Liver (tissue), 9 donors: ENCODE data around the gene EFCAB12. TPM values are rescaled to one million over a fixed set of nuclear protein-coding genes. Genes with fewer than 3 reads are reported as not detected.

Experiments
- DNase-seq: peaks from one replicate; pipeline ENCODE4 v3.0.0-alpha.2; 2017; ENCODE audit warnings: low spot score
- H3K27ac ChIP-seq, 2 donors: one replicate each; pipeline ENCODE4 v1.7.0; 2013; ENCODE audit warnings: inconsistent platforms in 2 of 2, low read length in 2 of 2, control low read depth in 1 of 2, low read depth in 1 of 2, mild to moderate bottlenecking in 1 of 2
- H3K27me3 ChIP-seq, 4 donors: one replicate each; pipeline versions ENCODE4 v1.6.1 to v1.7.0; 2013; ENCODE audit warnings: low read length in 3 of 4, inconsistent platforms in 1 of 4, mild to moderate bottlenecking in 1 of 4, moderate library complexity in 1 of 4; ENCODE audit not compliant: control insufficient read depth in 4 of 4, insufficient read depth in 4 of 4
- H3K36me3 ChIP-seq, 4 donors: one replicate each; pipeline versions ENCODE4 v1.6.1 to v1.7.0; 2013; ENCODE audit warnings: low read length in 3 of 4, mild to moderate bottlenecking in 3 of 4, low read depth in 1 of 4, moderate library complexity in 1 of 4; ENCODE audit not compliant: control insufficient read depth in 4 of 4, insufficient read depth in 3 of 4
- H3K4me1 ChIP-seq, 4 donors: one replicate each; pipeline versions ENCODE4 v1.6.1 to v1.7.0; 2013; ENCODE audit warnings: low read length in 3 of 4, mild to moderate bottlenecking in 3 of 4, moderate library complexity in 1 of 4; ENCODE audit not compliant: control insufficient read depth in 4 of 4, insufficient read depth in 4 of 4
- H3K4me3 ChIP-seq, 3 donors: one replicate each; pipeline versions ENCODE4 v1.6.1 to v1.7.0; 2013; ENCODE audit warnings: low read length in 3 of 3, control low read depth in 1 of 3, low read depth in 1 of 3, mild to moderate bottlenecking in 1 of 3
- H3K9ac ChIP-seq, 2 donors: one replicate each; pipeline ENCODE4 v1.7.0; 2013; ENCODE audit warnings: low read length in 2 of 2, mild to moderate bottlenecking in 2 of 2, moderate library complexity in 2 of 2, control low read depth in 1 of 2, low read depth in 1 of 2
- H3K9me3 ChIP-seq, 4 donors: one replicate each; pipeline versions ENCODE4 v1.6.1 to v1.7.0; 2013; ENCODE audit warnings: low read length in 3 of 4; ENCODE audit not compliant: control insufficient read depth in 4 of 4
- EGR1 ChIP-seq, 2 donors: IDR thresholded peaks; 2 replicates each; pipeline ENCODE4 v1.6.1; 2016 to 2018; ENCODE audit warnings: antibody characterized with exemption in 2 of 2, low read depth in 2 of 2
- FOXA1 ChIP-seq: IDR thresholded peaks from 2 replicates; pipeline ENCODE4 v1.6.1; 2016; ENCODE audit warnings: antibody characterized with exemption
- FOXA2 ChIP-seq: IDR thresholded peaks from 2 replicates; pipeline ENCODE4 v1.6.1; 2016; ENCODE audit warnings: antibody characterized with exemption
- GABPA ChIP-seq, 2 donors: IDR thresholded peaks in 1 of 2; conservative IDR thresholded peaks in 1 of 2; 2 replicates each; pipeline ENCODE4 v1.6.1; 2016; ENCODE audit warnings: antibody characterized with exemption in 2 of 2, mild to moderate bottlenecking in 1 of 2, moderate library complexity in 1 of 2
- HNF4G ChIP-seq: IDR thresholded peaks from 2 replicates; pipeline ENCODE4 v1.6.1; 2016; ENCODE audit warnings: antibody characterized with exemption
- JUND ChIP-seq, 2 donors: IDR thresholded peaks; 2 replicates each; pipeline ENCODE4 v1.6.1; 2016; ENCODE audit warnings: antibody characterized with exemption in 2 of 2
- NR2F2 ChIP-seq: IDR thresholded peaks from 2 replicates; pipeline ENCODE4 v1.6.1; 2016; ENCODE audit warnings: antibody characterized with exemption
- RAD21 ChIP-seq, 2 donors: IDR thresholded peaks; 2 replicates each; pipeline ENCODE4 v1.6.1; 2016; ENCODE audit warnings: antibody characterized with exemption in 2 of 2, mild to moderate bottlenecking in 2 of 2
- RXRA ChIP-seq, 2 donors: IDR thresholded peaks; 2 replicates each; pipeline ENCODE4 v1.6.1; 2017 to 2018; ENCODE audit warnings: antibody characterized with exemption in 2 of 2, mild to moderate bottlenecking in 1 of 2
- SP1 ChIP-seq: IDR thresholded peaks from 2 replicates; pipeline ENCODE4 v1.6.1; 2018; ENCODE audit warnings: antibody characterized with exemption, mild to moderate bottlenecking
- TAF1 ChIP-seq: conservative IDR thresholded peaks from 2 replicates; pipeline ENCODE4 v1.6.1; 2016; ENCODE audit warnings: antibody characterized with exemption, mild to moderate bottlenecking
- YY1 ChIP-seq: IDR thresholded peaks from 2 replicates; pipeline ENCODE4 v1.6.1; 2016; ENCODE audit warnings: antibody characterized with exemption, mild to moderate bottlenecking
- WGBS: extraction: QIAGEN DNeasy Blood & Tissue Kit; methylation state at CpG from one replicate; pipeline ENCODE4 v1.1.7; 2013; 5-methylcytosine and 5-hydroxymethylcytosine counted together
- polyA plus RNA-seq, 2 donors: library from polyadenylated mRNA; stranded (reverse) in 1 of 2; unstranded in 1 of 2; fragments of 200-250 nt in 1 of 2; fragments of >200 nt in 1 of 2; fragmentation: Nextera tagmentation in 1 of 2; extraction: Ambion mirVana in 1 of 2; gene quantifications; one replicate each; pipeline versions ENCODE4 v1.2.1 to v1.2.3, GENCODE V29; 2013 to 2015
- total RNA-seq, 2 donors: library from RNA; depleted of rRNA; stranded (reverse); fragments of >200 nt; gene quantifications; one replicate each; pipeline ENCODE4 v1.2.3, GENCODE V29; 2014
- TF ChIP-seq, protein P1 (sequence below): fragments of 150-350 bp; IDR thresholded peaks from 2 replicates; pipeline ENCODE4 v1.5.1; 2017; ENCODE audit warnings: improper control_type of control experiment, low read depth, low read length; ENCODE audit not compliant: missing input control
- TF ChIP-seq, protein P2 (sequence below): IDR thresholded peaks from 2 replicates; pipeline ENCODE4 v1.6.1; 2016; ENCODE audit warnings: antibody characterized with exemption
- TF ChIP-seq, protein P3 (sequence below): IDR thresholded peaks from 2 replicates; pipeline ENCODE4 v1.6.1; 2016; ENCODE audit warnings: antibody characterized with exemption, mild to moderate bottlenecking
- TF ChIP-seq, protein P4 (sequence below): IDR thresholded peaks from 2 replicates; pipeline ENCODE4 v1.6.1; 2016; ENCODE audit warnings: antibody characterized with exemption
- donor health status: healthy.
- donor health status: healthy.
- donor health status: healthy.
- donor health status: healthy.
- donor health status: healthy.

EFCAB12 gene
- total and polyA plus RNA-seq, 4 donors = 0.37 to 2.4 (median 0.65) TPM

DNA sequence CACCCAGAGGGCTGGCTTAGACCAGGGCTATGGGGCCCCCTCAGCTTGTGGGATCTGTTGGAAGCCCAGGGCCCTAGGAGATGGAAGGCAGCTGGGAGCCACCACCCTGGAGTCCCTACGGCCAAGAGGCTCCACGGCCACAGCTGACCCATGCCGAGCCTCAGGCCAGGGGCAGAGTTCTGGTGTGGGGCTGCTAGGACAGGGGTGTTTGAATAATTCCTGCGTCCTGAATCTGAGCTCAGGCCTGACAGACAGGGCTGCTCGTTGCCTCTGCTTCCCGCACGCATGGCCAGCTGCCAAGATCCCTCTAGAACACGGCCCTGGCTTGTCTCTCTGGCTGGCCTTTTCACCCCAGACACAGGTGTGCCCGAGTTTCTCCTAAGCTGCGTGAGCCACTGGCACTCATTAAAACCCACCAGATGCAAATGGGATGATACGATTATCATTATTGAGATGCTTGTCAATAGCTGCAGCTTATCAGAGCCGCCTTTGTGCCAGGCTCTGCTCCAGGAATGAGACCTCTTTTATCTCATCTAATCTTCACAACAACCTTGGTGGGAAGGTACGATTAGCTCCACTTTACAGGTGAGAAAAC is 70.2 kb downstream of the EFCAB12 start:
- DNase-seq = no peak
- TF ChIP-seq FOXA1 (no peak), JUND (IDR thresholded peaks at IDR 0.05) (no peak), SP1 (no peak), RAD21 (IDR thresholded peaks at IDR 0.05) (no peak), FOXA2 (no peak), GABPA (IDR thresholded peaks at IDR 0.05 in 1 of 2, conservative IDR thresholded peaks at IDR 0.05 in 1 of 2) (no peak), NR2F2 (no peak)
- TF ChIP-seq, protein P1, sequence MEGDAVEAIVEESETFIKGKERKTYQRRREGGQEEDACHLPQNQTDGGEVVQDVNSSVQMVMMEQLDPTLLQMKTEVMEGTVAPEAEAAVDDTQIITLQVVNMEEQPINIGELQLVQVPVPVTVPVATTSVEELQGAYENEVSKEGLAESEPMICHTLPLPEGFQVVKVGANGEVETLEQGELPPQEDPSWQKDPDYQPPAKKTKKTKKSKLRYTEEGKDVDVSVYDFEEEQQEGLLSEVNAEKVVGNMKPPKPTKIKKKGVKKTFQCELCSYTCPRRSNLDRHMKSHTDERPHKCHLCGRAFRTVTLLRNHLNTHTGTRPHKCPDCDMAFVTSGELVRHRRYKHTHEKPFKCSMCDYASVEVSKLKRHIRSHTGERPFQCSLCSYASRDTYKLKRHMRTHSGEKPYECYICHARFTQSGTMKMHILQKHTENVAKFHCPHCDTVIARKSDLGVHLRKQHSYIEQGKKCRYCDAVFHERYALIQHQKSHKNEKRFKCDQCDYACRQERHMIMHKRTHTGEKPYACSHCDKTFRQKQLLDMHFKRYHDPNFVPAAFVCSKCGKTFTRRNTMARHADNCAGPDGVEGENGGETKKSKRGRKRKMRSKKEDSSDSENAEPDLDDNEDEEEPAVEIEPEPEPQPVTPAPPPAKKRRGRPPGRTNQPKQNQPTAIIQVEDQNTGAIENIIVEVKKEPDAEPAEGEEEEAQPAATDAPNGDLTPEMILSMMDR = no peak
- TF ChIP-seq, protein P2, sequence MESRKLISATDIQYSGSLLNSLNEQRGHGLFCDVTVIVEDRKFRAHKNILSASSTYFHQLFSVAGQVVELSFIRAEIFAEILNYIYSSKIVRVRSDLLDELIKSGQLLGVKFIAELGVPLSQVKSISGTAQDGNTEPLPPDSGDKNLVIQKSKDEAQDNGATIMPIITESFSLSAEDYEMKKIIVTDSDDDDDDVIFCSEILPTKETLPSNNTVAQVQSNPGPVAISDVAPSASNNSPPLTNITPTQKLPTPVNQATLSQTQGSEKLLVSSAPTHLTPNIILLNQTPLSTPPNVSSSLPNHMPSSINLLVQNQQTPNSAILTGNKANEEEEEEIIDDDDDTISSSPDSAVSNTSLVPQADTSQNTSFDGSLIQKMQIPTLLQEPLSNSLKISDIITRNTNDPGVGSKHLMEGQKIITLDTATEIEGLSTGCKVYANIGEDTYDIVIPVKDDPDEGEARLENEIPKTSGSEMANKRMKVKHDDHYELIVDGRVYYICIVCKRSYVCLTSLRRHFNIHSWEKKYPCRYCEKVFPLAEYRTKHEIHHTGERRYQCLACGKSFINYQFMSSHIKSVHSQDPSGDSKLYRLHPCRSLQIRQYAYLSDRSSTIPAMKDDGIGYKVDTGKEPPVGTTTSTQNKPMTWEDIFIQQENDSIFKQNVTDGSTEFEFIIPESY = no peak

DNA sequence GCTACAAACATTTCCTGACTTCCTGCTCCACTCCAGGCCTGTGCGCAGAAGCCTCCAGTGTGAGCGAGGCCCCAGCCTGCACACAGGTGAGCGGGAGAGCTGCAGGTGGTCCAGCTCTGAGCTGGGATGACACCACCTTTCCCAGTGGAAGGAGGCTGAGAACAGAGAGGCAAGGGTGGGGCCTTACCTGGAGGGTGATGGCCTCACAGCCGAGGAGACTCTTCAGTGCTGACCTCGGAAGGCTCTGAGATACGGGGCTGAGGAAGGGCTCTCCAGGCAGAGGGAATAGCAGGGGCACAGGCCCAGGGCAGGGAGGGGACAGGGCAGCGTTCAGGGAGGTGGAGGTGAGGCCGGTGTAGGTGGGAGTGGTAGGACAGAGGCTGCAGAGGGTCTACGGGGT is 70.8 kb downstream of the EFCAB12 start:
- Histone ChIP-seq H3K4me3 (no peak overlapping the region), H3K27ac (no peak overlapping the region), H3K4me1 (no peaks in the 10 kb centered on the region), H3K9ac (no peak overlapping the region), H3K9me3 (no peaks in the 10 kb centered on the region), H3K36me3 (no peaks in the 10 kb centered on the region), H3K27me3 (no peaks in the 10 kb centered on the region)
- TF ChIP-seq TAF1 (no peak), FOXA2 (no peak), YY1 (no peak), RXRA (IDR thresholded peaks at IDR 0.05) (no peak), SP1 (no peak), FOXA1 (no peak), HNF4G (no peak), EGR1 (IDR thresholded peaks at IDR 0.05; ENCODE audit: low read depth in 2 of 2) (no peak)
- TF ChIP-seq, protein P3, sequence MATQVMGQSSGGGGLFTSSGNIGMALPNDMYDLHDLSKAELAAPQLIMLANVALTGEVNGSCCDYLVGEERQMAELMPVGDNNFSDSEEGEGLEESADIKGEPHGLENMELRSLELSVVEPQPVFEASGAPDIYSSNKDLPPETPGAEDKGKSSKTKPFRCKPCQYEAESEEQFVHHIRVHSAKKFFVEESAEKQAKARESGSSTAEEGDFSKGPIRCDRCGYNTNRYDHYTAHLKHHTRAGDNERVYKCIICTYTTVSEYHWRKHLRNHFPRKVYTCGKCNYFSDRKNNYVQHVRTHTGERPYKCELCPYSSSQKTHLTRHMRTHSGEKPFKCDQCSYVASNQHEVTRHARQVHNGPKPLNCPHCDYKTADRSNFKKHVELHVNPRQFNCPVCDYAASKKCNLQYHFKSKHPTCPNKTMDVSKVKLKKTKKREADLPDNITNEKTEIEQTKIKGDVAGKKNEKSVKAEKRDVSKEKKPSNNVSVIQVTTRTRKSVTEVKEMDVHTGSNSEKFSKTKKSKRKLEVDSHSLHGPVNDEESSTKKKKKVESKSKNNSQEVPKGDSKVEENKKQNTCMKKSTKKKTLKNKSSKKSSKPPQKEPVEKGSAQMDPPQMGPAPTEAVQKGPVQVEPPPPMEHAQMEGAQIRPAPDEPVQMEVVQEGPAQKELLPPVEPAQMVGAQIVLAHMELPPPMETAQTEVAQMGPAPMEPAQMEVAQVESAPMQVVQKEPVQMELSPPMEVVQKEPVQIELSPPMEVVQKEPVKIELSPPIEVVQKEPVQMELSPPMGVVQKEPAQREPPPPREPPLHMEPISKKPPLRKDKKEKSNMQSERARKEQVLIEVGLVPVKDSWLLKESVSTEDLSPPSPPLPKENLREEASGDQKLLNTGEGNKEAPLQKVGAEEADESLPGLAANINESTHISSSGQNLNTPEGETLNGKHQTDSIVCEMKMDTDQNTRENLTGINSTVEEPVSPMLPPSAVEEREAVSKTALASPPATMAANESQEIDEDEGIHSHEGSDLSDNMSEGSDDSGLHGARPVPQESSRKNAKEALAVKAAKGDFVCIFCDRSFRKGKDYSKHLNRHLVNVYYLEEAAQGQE = no peak
- TF ChIP-seq, protein P2 = no peak
- TF ChIP-seq, protein P4, sequence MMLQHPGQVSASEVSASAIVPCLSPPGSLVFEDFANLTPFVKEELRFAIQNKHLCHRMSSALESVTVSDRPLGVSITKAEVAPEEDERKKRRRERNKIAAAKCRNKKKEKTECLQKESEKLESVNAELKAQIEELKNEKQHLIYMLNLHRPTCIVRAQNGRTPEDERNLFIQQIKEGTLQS = no peak
- 86% methylated on average over 9 of the region's 9 CpGs for WGBS
- DNase-seq = no peak

More for the DNA sequence above, 70.2 kb downstream of the EFCAB12 start:
- Histone ChIP-seq H3K27ac (no peak overlapping the region), H3K4me1 (no peaks in the 10 kb centered on the region), H3K9me3 (no peaks in the 10 kb centered on the region), H3K36me3 (no peaks in the 10 kb centered on the region), H3K4me3 (no peak overlapping the region), H3K27me3 (no peaks in the 10 kb centered on the region), H3K9ac (no peak overlapping the region)
- 79% methylated on average over 13 of the region's 13 CpGs for WGBS
